ENCODE results near the gene INCA1.
"Not testable (repeated sequence)": the region's sequence is repeated elsewhere in the genome, so short reads cannot be mapped to it uniquely, and the experiment has no call there.

INCA1 gene, protein sequence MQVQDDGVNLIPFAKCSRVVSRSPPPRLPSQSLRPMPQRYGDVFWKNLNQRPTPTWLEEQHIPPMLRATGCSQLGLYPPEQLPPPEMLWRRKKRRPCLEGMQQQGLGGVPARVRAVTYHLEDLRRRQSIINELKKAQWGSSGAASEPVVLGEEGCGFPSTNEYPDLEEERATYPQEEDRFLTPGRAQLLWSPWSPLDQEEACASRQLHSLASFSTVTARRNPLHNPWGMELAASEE
- total RNA-seq, result 0 to 0.54 (median 0.19) reads per million in 4 experiments

DNA sequence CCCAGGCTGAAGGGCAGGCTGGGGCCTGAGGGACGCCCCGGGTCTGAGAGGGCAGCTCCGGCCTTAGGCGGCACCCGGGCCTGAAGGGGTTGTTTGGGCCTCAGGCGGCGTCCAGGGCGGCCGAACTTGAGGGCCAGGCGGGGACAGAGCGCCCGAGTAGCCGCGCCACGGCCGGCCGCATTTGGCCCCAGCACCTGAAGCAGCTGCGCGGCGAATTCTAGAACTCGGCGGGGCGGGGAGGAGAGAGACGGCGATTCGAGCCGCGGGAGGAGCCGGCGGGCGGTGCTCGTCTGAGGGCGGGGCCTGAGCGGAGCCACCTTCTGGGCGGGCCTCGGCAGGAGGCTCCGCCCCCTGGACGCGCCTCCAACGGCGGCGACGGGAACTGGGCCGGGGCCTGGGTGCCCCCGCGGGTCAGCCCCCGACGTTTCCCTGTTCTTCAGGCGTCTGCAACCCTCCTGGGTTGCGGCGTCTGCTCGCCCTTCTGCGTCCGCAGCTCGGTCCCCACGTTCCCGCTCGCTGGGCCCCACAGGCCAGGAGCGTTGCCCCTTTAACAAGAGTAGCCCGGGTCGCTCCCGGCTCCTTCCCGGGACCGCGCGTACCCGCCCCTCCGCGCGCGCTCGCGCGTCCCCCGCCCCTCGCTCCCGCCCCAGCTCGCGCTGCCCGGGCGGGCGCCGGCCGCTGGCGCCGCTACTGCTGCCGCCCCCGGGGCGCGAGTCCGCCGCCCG, at the start of gene INCA1, which contains the start of gene KIF1C:
INCA1 (minus strand) TSS at position 221 of the 725 bp plus-strand sequence. CDS start 3,085 bp downstream, outside the sequence.
KIF1C (plus strand) TSS at position 649 of the 725 bp plus-strand sequence. CDS start 2,297 bp downstream, outside the sequence.
- DNase-seq, result peak; percentile 80

DNA sequence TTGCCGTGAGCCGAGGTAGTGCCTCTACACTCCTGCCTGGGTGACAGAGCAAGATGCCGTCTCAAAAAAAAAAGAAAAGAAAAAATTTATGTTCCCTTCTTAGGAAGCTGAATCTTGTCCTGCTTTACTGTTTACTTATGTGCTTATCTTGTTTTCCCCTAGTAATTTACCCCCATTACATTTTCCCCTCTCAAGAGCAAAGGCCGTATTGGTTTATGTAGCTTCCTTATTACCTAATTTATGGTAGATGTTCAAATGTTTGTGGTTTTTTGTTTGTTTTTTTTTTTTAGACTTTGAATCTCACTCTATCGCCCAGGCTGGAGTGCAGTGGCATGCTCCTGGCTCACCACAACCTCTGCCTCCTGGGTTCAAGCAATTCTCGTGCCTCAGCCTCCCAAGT, 48.2 kb upstream of the INCA1 start:
- no peak for DNase-seq

DNA sequence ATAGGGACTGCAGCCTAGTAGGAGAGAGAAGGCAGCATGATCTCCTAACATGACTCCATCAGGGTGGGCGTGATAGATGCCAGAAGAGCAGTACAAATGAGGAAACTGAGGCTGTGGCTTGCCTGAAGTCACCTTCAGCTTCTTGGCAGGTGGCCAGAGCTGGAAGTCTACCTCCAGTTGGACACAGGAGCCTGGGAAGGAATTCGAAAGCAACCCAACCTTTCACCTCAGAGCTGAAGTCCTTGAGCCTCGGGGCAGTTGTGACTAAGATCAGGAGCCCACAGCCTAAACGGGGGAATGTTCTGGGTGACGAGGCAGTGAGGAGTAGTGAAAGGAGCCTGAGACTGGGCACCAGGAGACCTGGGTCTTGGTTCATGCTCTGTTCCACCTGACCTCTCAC, 47.3 kb upstream of the INCA1 start:
- DNase-seq, result no peak

DNA sequence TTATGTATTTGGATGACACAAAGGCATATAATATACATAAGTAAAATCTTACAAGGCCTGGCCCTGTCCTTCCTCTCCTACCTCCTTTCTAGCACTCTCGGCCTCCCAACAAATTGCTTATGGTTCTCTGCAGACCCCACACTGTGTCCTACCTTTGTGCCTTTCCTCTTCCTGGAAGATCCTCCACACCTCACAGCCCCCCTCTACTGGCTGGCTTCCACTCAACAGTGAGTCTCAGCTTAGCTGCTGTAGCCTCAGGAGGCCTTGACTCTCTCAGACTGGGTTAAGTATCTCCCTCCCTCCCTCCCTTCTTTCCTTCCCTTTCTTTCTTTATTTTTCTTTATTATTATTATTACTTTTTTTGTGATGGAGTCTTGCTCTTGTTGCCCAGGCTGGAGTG, 46.2 kb upstream of the INCA1 start:
- no peak for DNase-seq

- no peak for DNase-seq
Measured at GRCh38 chr17:5042157-5043022, 45.1 kb upstream of the INCA1 start.

- DNase-seq, result no peak
Measured at GRCh38 chr17:5035315-5035714, 38.0 kb upstream of the INCA1 start, which contains the start of gene SLC52A1. Gene SLC52A1, minus strand, starts transcription at chr17:5035426. Its CDS starts 820 bp downstream, at chr17:5034606.

DNA sequence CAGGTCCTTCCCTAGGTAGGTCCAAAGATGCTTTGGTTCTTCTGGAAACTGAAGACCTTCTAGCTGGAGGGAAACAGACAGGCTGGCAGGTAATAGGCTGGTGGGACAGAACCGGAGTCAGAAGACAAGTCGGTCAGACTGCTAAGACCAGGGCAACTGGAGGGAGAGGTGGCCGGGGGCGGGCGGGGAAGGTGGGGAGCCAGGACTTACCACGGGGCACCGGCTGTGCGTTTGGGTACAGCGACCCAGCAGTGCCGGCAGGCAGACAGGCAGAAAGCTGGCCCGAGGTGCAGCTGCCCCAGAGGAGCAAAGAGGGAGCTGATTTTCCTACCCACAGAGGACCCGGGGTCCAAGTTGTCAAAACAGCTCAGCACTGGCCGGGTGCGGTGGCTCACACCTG, 37.3 kb upstream of the INCA1 start:
- DNase-seq, result no peak

DNA sequence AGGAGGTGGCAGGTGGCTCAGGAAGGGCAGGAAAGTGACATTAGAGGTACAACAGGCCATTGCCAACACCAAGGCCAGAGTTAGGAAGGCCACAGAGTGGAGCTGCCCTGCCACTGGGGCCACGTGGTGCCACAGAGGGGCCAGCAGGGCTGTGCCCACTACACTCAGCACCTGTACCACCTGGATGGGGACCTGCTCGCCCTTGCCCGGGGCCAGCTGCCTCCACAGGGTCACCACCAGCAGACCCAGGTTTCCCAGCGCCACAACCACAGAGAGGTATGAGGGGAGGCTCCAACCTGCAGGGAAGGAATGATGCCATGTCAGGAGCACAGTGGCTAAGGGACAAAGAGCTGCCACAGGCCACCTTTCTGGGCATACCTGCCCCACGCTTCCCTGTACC, 36.7 kb upstream of the INCA1 start:
- no peak for DNase-seq

- DNase-seq, result no peak
Measured at GRCh38 chr17:5033352-5034015, 36.2 kb upstream of the INCA1 start.

DNA sequence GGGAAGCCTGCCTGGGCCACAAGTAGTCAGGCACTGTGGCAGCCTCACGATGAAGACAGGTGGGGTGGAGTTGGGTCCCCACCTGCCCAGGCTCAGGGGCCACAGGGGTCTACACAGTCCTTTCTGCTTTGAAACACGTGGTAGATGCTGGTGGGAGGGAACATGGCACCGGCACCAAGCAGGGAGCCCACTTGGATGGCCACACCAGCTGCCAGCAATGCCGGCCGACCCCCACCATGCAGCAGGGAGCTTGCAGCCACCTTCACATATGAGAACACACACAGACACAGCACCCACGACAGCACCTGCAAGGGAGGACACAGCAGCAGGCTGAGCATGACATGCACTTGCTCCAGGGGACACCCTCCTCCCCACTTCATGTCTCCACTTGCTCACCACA, 35.5 kb upstream of the INCA1 start:
- no peak for DNase-seq

DNA sequence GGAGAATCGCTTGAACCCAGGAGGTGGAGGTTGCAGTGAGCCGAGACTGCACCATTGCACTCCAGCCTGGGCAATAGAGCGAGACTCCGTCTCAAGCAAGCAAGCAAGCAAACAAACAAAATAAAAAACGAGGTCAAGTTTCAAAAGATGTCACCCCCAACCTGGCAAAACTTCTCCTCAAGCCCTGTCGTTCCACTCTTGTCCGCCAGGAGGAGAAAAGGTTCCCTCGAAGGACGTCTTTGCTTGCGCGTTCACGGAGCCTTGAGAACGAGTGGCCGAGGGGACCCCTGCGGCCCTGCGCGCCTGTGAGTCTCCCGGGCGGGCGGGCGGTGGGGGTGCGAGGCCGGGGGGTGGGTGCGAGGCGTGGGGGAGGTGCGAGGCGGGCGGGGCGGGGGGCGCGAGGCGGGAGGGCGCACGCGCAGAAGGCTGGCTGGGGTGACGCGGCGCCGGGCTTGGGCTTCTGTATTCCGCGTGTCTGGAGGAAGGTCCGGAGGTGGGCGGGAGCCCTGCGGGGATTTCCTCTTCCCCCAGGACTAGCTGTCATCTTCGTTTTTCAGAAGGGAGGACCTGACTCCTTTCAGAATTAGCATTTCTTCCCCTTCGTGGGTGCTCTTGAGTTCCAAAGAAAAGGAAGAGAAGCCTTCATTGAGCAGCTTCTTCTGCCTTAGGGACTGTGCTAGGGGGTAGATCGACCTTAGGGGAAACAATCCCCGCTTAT, 34.2 kb upstream of the INCA1 start:
- peak; percentile 74 for DNase-seq

DNA sequence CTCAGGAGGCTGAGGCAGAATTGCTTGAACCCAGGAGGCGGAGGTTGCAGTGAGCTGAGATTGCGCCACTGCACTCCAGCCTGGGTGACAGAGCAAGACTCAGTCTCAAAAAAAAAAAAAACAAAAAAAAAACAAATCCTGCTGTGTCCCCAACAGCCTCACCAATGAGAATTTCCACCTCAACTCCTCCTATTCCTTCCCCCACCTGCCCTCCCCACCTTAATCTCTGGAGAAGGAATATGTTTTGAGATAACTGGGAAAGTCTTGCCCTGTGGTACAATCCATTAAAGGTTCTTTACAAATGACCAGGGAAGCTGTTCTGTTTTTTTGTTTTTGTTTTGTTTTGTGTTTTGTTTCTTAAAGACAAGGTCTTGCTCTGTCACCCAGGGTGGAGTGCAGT, 32.8 kb upstream of the INCA1 start:
- not testable (repeated sequence) for DNase-seq

DNA sequence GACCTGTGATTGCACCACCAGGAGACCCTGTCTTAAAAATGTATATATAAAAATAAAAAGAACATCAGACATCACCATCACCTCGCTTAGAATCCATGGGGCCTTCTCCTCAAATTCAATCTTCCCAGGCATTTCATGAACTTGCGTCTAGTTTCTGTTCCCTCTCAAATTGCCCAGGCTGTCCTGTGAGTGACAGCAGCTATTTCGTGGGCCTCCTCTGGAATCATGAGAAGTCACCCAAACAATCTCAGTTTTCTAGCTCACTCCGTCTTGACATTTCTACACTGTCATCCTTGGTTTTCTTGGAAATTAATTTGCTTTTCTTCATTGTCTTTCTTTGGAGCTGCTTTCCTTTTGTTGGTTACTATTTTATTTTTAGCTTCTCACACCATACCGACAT, 30.6 kb upstream of the INCA1 start:
- no peak for DNase-seq

DNA sequence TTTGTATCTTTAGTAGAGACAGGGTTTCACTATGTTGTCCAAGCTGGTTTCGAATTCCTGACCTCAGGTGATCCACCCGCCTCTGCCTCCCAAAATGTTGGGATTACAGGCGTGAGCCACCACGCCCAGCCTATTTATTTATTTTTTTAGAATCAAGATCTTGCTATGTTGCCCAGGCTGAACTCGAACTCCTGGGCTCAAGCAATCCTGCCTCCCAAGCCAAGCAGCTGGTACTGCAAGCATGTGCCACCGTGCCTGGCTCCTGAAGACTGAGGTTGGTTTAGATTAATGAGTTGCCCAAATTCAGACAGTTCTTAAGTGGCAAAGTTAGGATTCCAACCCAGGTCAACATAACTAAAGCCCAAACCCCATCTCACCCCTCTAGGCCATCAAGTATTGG, 30.0 kb upstream of the INCA1 start:
- DNase-seq, result no peak

DNA sequence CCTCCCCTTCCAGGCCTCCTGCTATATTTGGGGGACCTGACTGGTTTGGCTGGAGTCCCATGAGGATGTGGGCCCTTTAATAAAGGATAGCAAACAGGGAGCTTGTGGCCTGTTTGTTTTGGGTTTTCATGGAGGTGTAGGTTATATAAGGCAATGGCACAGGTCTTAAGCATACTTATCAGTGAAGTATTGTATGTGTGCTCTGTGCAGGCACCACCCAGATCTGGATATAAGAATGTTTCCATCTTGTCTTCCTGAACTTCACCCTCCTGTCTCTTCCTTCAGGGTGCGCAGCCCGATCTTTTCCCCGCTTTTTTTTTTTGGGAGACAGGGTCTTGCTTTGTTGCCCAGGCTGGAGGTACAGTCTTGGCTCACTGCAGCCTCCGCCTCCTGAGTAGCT, 27.3 kb upstream of the INCA1 start:
- DNase-seq, result no peak

DNA sequence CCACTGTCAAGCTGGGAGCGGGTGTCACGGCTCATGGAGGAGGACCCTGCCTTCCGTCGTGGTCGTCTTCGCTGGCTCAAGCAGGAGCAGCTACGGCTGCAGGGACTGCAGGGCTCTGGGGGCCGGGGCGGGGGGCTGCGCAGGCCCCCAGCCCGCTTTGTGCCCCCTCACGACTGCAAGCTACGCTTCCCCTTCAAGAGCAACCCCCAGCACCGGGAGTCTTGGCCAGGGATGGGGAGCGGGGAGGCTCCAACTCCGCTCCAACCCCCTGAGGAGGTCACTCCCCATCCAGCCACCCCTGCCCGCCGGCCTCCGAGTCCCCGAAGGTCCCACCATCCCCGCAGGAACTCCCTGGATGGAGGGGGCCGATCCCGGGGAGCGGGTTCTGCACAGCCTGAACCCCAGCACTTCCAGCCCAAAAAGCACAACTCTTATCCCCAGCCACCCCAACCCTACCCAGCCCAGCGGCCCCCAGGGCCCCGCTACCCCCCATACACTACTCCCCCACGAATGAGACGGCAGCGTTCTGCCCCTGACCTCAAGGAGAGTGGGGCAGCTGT, 26.3 kb upstream of the INCA1 start:
- no peak for DNase-seq

GRCh38 chr17:5022171-5022711, 24.9 kb upstream of the INCA1 start:
- DNase-seq, result no peak

DNA sequence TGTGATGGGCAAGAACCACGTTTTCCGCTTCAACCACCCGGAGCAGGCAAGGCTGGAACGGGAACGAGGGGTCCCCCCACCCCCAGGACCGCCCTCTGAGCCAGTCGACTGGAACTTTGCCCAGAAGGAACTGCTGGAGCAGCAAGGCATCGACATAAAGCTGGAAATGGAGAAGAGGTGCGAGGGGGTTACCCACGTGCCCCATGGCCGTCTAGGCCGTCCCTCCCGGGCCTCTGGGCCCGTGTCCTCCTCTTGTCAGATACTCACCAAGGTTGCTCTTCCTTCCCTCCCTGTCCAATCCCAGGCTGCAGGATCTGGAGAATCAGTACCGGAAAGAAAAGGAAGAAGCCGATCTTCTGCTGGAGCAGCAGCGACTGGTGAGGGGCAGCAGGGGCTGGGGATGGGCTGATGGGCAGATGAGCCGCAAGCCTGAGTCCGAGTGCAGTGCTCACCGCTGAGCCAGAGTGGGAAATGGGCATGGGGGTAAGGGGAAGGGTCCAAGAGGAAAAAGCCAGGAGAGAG, 23.2 kb upstream of the INCA1 start:
- no peak for DNase-seq

DNA sequence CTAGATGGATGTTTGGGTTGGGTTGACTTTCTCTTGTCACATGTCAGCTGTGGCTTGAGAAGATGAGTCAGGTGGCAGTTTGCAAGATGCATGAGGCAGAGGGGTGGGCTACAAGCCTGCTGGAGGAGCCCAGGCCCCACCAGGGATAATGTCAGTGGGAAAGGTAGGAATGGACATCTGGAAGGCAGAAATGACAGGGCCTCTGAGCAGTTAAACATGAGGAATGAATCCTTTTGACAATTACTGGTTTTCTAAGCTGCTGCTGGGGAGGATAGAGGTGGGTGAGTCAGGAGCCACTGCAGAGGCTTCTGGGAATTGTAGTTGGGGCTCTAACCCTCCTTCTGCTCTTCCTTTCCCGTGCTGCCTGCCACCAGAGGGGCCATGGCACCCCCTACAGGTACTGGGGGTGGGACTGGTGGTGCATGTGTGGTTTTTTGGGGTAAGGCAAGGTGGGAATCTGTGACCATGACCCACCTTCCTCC, 22.2 kb upstream of the INCA1 start:
- no peak for DNase-seq

DNA sequence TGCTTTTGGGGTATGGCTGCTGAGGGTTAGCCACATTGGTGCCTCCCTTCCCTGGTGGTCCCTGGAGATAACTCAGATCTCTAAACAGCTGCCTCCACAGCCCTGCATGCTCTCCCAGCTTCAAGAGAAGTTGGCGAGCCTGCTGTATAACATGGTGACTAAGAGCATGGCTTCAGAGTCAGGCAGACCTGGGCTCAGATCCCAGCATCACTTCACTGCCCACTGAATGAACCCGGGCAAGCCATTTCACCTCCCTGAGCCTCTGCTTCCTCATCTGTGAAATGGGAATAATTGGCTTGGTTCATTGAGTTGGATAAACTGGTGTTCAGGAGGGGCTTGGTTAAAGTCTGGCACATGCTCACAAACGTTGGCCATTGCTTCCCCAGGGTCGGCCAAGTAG, 17.0 kb upstream of the INCA1 start:
- DNase-seq, result no peak

DNA sequence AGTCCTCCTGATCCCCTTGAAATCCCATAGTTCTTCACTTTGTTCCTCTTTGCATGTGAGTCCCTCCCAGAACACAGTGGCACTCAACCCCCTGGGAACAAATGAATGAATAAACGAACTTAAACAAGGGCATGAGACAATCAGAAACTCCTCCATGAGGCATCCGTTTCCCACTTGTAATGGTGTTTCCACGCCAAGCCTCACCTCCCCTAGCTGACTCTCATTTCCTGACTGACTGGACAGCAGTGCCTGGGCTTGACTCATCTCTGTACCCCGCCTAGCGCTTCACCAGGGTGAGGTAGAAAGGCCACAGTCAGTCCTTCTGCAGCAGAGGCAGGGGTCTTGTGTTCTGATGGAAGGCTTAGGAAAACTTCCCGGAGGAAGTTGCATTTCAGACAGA, 14.6 kb upstream of the INCA1 start:
- DNase-seq, result no peak

All from effector CD8-positive, alpha-beta T cell (primary cell).